GM15510 (cell line): ENCODE data around the gene ROPN1B.
"Not testable (repeated sequence)": the region's sequence is repeated elsewhere in the genome, so short reads cannot be mapped to it uniquely, and the experiment has no call there.

Experiments used
- POLR2A ChIP-seq: IDR thresholded peaks from 3 replicates; pipeline ENCODE4 v1.6.1; 2011; ENCODE audit warnings: borderline replicate concordance; ENCODE audit not compliant: insufficient read length; ENCODE audit errors: extremely low read depth

The ROPN1B gene

DNA sequence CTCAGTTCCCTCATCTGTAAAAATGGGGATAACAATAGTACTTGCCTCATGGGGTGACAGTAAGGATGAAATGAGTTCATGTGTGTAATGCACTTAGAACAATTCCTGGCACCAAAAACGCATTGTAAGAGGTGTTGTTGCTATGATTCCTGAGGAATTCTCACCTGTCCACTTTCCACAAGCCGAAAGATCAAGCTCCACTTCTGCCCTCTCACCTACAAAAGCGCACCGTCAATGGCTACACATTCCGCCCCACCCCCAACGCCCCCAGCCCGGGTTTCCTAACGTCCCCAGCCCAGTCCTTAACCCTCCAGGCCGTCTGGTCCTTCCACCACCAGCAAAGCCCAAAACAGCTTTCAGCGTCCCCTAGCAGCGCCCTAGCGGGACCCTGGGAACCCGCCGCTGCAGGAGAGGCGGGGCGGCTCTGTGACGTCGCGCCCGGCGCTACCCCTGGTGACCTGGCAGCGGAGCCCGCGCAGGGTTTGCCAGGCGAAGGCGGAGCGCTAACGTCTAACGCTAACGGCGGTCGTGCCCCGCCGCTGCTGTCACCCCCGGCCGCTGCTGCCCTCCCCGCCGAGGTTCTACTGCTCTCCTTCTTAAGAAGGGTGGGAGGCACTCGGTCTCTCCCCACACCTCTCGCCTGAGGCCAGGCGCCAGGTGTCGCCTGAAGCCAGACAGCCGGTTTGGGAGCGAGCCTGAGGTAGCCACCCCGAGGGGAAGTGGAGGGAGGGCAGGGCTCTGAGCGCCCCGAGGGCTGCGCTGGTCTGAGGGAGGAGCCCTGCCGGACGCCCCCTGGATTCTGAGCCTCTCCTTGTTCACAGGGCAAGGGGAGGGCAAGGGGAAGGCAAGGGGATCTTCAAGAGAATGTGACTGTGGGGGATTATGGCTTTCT is at the start of gene ROPN1B:
ROPN1B (plus strand) TSS at position 478 of the 892 bp plus-strand sequence. CDS start 2,877 bp downstream, outside the sequence.
- not testable (repeated sequence) for TF ChIP-seq POLR2A

DNA sequence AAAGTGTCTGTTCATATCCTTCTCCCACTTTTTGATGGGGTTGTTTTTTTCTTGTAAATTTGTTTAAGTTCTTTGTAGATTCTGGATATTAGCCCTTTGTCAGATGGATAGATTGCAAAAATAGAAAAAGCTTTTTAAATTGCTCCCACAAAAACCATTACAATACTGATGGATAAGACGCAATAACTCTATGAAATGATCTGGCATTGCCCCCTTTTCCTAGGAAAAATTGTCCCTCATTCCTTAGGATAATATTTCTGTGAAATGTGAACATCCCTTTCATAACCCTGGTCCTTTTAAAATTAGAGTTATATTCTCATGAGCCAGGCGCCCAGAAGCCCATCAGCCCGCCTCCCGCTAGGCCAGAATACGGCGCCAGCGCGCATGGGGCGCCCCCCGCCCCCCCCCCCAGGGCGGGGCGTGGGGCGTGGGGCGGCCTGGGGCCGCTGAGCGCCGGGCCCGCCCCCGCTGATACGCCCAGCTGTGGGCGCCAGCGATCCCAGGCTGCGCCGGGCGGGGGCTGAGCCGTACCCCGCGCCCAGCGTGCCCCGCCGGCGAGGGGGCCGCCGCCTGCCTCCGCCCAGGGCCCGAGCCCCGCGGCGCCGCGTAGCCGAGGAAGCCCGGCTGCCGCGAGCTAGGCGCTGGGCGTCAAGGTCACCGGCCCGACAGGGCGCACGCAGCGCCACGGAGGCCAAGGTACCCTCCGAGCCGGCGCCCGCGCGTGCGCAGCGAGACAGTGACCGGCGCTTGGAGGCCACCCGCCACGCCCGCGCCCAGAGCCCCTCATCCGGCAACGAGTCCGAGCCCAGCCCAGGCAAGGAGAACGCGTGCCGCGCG is 11.1 kb upstream of the ROPN1B start:
- TF ChIP-seq POLR2A, result no peak

DNA sequence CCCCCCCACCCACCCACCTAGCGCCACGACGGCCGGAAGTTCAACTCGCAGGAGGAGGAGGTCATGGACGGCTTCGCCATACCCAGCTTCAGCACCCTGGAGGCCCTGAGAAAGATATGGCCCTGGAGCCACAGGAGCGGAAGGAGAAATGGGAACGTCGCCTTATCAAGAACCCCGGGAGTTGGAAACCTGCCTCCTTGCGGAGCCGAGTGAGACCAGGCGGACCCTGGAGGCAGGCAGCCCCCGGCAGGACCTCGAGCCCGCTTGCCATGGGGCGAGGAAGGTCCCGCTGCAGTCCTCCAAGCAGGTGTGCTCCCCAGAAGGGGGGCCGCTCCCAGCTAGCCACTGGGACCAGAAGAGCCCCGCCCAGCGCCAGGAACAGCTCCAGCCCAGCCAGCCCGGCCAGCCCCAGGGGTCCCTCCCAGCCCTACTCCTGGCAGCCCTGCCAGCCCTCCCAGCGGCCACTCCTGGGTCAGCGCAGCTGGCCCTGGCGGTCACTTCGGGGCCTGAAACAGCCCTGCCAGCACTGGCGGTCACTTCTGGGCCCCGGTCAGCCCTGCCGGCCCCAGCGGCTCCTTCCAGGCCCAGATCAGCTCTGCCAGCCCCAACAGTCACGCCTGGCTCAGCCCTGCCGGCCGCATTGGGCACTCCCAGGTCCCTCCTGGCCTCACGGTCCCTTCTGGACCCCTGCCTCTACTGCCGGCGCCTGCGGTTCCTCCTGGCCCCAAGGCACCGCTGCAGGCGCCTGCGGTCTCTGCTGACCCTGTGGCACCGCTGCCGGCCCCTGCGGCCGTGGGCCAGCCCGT is 10.3 kb upstream of the ROPN1B start:
- TF ChIP-seq POLR2A, result no peak

DNA sequence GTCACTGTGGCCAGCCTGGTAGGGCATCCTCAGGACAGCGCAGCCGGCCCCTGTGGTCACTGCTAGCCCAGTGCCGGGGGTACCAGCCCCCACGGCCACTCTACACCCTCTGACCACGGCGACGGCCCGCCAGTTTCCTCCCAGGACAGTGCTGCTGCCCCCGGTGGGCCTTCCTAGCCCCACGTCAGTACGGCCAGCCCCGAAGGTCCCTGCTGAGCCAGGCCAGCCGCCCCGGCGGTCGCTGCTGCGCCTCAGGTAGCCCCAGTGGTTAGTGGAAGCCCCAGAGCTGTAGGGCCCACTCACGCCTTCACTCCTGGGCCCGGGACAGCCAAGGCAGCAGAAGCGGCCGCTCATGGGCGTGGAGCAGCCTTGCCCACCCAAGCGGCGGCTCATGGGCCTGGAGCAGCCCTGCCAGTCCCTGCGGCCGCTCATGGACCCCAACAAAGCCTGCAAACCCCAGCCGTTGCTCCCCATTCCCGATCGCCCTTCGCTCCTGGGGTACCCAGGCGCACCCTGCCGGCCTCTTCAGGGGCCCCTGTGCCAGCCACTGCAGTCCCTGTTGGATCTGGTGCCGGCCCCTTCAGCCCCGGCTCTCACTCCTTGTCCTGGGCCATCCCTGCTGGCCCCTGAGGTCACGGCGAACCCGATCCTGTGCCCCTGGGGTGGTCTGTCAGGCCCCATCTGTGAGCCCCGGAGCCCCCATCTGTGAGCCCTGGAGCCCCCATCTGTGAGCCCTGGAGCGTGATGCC is 9.5 kb upstream of the ROPN1B start:
- no peak for TF ChIP-seq POLR2A

DNA sequence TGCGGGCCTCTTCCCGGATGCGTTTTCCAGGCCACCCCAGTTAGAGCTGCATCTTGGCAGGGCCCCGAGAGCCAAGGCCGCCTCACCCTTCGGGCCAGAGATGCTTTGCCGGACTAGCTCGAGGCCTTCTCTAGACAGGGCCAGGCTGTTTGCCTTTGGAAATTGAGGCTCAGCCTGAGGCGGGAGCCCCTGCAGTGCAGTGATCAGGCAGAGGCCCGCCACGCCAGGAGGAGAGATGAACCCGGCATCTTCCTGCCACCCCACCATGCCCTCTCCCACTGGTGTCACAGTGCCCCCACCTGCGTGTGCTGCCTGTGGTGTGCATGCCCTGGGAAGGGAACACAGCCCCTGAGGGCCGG is 8.9 kb upstream of the ROPN1B start:
- no peak for TF ChIP-seq POLR2A

DNA sequence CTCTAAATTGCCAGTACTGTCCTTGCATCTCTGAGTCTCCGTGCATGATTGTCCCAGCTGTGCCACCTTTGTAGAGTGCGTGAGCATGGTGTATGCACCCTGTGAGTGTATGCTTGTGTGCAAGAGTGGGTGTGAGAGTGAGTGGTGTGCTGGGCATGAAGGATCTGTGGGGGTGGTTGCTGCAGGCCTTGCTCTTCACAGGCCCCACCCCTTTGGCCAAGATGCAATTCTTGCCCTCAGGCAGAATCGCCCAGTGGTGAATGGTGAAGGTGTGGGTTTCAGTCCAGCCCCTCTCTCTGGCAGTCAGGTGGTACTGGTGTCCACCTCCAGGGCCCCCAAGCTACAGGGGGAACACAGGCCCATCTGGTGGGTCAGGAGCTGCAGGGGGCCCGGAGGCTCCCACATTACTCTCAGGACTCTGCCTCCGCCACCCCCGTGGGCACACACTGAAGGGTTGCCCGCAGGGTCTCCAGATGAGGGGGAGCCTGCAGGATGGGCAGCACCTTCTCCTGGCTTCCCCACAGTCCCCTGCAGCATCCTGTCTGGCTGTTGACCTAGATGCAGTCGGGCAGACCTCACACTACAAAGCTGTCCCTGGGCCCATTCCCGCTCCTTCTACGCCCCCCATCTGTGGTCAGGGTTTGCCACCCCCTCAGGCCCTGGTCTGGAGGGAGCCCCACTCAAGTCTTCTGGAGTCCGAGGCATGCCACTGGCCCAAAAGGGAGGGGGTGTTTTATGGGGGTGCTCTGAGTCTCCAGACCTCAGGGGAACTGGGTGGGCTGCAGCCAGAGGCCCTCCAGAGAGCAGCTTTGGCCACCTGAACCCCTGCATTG is 8.3 kb upstream of the ROPN1B start:
- no peak for TF ChIP-seq POLR2A

DNA sequence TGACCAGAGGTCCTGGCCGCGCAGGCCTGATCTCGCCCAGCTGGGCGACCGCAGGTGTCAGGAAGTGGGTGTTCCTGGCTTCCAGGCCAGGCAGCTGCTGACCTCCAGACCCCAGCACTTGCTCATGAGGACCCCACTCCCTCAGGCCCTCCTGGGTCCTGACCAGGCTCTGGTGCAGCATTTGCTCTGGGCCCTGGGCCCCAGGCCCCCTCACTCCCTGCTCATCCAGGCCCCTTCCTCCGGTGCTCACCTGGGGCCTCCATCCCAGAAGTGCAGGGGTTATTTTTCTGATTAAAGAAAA is 7.7 kb upstream of the ROPN1B start:
- TF ChIP-seq POLR2A, result no peak

DNA sequence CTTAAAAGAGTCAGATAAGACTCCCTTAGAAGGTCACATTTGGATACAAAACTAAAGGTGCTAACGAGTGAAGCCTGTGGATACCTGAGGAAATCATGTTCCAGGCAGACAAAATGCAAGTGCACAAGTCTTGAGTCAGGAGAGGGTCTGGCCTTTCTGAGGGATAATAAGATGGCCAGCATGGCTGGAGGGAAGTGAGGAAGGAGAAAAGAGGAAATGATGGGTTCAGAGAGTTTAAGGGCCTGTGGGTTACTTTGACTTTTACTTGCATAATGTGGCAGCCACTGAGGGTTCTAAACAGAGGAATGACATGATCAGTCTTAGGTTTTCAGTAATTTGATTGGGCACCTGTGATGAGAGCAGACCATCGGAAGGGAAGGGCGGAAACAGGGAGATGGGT is 3.5 kb upstream of the ROPN1B start:
- no peak for TF ChIP-seq POLR2A

DNA sequence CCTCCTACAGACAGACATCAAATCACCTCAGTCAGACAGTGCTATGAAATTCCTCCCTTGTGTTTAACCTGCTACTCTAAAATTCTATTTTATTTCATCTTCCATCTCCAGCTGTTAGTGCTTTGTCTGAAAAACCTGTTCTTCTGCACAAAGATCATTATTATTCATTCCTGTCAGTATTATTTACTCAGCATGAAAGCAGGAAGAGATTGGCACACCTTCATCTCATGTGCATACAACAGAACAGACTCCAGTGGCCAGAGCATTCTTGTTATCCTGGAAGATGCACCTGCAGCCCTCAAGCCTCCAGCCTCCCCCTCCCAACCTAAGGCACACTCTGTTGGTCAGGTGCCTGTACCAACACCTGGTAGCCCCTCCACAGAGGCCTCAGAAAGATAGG is 1.8 kb upstream of the ROPN1B start:
- no peak for TF ChIP-seq POLR2A

DNA sequence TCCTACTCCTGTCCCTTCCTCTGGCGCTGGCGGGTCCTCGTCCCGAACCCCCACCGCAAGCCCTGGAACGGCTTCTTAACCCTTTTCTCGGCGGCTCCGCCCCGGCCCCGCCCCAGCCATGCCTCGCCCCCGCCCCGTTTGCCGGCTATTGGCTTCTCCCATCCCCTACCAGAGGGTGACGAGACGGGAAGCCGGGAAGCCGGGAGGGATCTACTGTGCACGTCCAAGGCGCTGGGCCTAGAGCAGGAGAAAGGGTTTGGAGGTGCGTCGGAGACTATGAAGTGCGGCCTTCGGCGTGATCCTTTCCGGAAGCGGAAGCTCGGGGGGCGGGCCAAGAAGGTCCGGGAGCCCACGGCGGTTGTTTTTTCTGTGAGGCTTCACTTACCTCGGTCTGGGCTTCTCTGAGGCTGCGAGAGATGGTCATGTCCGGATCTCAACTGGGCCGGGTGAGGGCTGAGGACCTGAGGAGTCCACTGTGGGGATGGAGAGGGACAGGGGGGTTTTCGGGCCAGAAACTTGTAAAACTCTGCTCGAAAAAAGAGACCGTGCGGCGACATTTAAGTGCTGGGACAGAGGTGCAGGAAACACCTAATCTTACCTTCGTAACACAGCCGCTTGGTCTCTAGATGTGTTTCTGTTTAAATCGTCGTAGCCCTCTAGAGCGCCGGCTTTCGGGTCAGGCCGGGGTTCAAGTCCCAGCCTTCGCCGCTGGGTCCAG is 21.4 kb downstream of the ROPN1B start:
- peak; percentile 72 for TF ChIP-seq POLR2A

DNA sequence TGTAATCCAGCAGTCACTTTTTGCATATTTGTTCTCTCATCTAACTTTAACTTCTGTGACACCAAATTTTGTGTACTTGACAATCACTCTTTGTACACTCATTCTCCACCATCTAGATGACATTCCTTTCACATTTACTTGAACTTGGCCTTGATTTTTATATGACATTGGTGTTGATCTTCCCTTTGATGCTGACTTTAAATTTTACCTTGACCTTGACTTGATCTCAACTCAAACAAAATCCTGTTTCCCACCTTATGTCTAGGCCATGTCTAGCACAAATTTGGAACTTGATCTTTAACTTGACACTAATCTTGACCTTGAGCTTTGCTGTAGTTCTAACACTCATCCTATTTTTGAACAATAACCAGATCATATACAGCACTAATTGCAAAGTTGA is 33.2 kb downstream of the ROPN1B start:
- no peak for TF ChIP-seq POLR2A

DNA sequence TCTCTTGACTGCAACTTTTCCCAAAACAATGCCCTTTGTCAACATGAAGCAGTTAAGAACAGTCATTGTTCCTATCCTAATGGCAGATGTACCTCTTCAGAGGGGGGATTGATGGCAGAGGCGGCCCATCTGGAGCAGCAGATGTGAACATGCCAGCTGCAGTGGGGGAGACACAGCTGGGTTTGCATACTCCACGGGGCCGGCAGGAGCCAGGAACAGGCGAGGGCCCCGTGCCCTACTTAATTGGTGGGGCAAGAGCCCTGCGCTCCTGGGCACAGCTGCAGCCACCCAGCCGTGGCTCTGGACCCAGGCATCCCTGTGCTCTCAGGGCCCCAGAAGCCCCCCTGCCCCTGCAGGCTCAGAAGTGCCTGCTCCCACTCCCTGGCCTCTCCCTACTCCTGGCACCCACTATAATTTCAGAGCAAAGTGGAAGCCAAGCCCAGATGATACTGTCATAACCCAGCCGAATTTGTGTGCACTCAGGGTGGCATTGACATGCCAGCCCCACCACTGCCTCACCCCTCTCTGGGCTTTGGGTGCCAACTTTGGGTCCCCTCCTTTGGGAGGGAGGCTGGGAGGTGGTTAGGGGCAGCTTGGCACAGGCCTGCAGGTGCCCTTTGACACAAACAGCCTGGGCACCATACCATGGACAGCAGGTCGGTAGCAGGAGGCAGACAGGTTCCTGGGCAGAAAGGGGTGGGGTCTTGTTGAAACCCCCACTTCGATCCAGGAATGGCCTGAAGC is 34.6 kb downstream of the ROPN1B start:
- TF ChIP-seq POLR2A, result no peak

DNA sequence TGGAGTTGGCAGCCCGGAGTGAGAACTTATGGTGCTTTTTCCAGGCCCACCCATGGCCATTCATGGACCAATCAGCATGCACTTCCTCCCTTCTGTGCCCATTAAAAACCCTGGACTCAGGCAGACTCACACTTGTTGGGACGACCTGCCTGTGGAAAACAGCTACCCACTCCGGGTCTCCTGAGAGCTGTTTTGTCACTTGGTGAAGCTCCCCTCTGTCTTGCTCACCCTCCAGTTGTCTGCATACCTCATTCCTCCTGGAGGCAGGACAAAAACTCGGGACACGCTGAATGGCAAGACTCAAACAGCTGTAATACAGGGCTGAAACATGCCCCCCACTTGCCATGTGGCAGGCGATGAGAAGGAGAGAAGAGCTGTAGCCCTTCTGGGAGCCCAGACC is 35.2 kb downstream of the ROPN1B start:
- no peak for TF ChIP-seq POLR2A

DNA sequence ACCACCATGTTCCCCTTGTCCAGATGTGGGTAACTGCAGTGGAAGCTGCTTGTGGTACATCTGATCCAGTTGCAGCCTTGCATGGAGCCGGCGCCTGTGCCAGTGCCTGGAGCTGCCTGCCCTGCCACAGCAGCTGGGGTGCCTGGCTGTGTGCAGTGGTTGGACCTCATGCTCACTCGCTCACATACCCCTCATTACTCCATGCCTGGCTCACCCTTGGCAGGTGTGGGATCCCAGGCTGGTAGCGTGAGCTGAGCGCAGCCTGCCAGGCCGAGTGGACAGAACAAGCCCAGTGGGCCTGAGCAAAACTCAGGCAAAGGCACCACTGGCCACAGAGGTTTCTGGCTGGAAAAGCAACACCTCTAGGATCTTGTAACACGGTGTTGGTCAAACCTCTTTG is 35.7 kb downstream of the ROPN1B start:
- TF ChIP-seq POLR2A, result no peak
